DND-41 (cell line): Measurements from ENCODE around the gene FER1L5.

ENCODE experiments used
- EZH2 ChIP-seq: IDR thresholded peaks from 3 replicates; pipeline ENCODE4 v1.6.1; 2012; ENCODE audit warnings: borderline replicate concordance, low read depth, mild to moderate bottlenecking, moderate library complexity, low read length, inconsistent platforms; ENCODE audit not compliant: severe bottlenecking
- TF ChIP-seq, protein P1 (sequence below): IDR thresholded peaks from 2 replicates; pipeline ENCODE4 v1.5.1; 2012; ENCODE audit warnings: borderline replicate concordance, low read length, moderate library complexity, mild to moderate bottlenecking; ENCODE audit not compliant: poor library complexity, severe bottlenecking; ENCODE audit errors: extremely low read depth

DNA sequence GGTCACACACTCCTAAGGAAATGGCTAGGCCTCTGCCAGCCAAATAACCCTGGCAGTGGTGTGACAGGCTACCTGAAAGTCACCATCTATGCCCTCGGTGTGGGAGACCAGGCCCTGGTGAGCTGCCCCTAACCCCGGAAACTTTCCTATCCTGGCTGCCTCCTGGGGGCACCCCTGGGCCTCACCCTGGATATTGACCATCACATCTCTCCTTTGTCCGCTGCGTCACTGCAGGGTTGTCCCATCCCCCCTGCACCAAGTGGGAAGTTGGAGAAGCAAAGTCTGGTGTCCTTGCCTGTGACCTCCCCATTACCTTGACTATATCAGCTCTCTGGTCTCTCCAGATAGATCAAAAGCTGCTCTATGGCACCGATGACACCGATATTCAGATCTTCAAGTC is 18.8 kb downstream of the FER1L5 start:
- TF ChIP-seq, protein P1, sequence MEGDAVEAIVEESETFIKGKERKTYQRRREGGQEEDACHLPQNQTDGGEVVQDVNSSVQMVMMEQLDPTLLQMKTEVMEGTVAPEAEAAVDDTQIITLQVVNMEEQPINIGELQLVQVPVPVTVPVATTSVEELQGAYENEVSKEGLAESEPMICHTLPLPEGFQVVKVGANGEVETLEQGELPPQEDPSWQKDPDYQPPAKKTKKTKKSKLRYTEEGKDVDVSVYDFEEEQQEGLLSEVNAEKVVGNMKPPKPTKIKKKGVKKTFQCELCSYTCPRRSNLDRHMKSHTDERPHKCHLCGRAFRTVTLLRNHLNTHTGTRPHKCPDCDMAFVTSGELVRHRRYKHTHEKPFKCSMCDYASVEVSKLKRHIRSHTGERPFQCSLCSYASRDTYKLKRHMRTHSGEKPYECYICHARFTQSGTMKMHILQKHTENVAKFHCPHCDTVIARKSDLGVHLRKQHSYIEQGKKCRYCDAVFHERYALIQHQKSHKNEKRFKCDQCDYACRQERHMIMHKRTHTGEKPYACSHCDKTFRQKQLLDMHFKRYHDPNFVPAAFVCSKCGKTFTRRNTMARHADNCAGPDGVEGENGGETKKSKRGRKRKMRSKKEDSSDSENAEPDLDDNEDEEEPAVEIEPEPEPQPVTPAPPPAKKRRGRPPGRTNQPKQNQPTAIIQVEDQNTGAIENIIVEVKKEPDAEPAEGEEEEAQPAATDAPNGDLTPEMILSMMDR, result no peak
- TF ChIP-seq EZH2, result no peak
